Fibroblast of lung (primary cell): ENCODE data around the gene SCAMP5. TPM values are rescaled to one million over a fixed set of nuclear protein-coding genes. Genes with fewer than 3 reads are reported as not detected.

ENCODE experiments used
- DNase-seq, 2 donors: peaks; one replicate each; pipeline versions ENCODE4 v3.0.0 to v3.0.0-alpha.2; 2010; ENCODE audit warnings: low read depth in 2 of 2
- H2AFZ ChIP-seq: 2 replicates; pipeline ENCODE4 v1.5.1; 2012; ENCODE audit warnings: low read length, control low read depth, inconsistent platforms
- H3K27ac ChIP-seq: 2 replicates; pipeline ENCODE4 v1.5.1; 2011; ENCODE audit warnings: low read length, control low read depth; ENCODE audit not compliant: insufficient read depth
- H3K27me3 ChIP-seq: 2 replicates; pipeline ENCODE4 v1.5.1; 2011; ENCODE audit warnings: mild to moderate bottlenecking, low read length; ENCODE audit not compliant: control insufficient read depth, insufficient read depth
- H3K36me3 ChIP-seq: 2 replicates; pipeline ENCODE4 v1.5.1; 2011; ENCODE audit warnings: low read length; ENCODE audit not compliant: control insufficient read depth, insufficient read depth
- H3K4me1 ChIP-seq: 2 replicates; pipeline ENCODE4 v1.5.1; 2011; ENCODE audit warnings: low read length; ENCODE audit not compliant: control insufficient read depth, insufficient read depth; ENCODE audit errors: extremely low read depth
- H3K4me2 ChIP-seq: 2 replicates; pipeline ENCODE4 v1.5.1; 2011; ENCODE audit warnings: low read length, control low read depth; ENCODE audit not compliant: insufficient read depth; ENCODE audit errors: extremely low read depth
- H3K4me3 ChIP-seq, 4 experiments: fragments of 200-600 bp in 1 of 4; sonication (generic) in 1 of 4; replicated peaks in 1 of 4; 2 replicates each; pipeline ENCODE4 v1.5.1; 2011 to 2016; ENCODE audit warnings: low read length in 4 of 4, low read depth in 3 of 4, mild to moderate bottlenecking in 3 of 4, control low read depth in 2 of 4, inconsistent platforms in 1 of 4, mixed read lengths in 1 of 4; ENCODE audit not compliant: insufficient read depth in 1 of 4; ENCODE audit errors: control extremely low read depth in 1 of 4
- H3K79me2 ChIP-seq: 2 replicates; pipeline ENCODE4 v1.5.1; 2012; ENCODE audit warnings: mild to moderate bottlenecking, low read length, inconsistent platforms; ENCODE audit not compliant: control insufficient read depth, insufficient read depth
- H3K9ac ChIP-seq: 2 replicates; pipeline ENCODE4 v1.5.1; 2011; ENCODE audit warnings: mild to moderate bottlenecking, low read length, control low read depth; ENCODE audit not compliant: insufficient read depth
- H3K9me3 ChIP-seq: 2 replicates; pipeline ENCODE4 v1.5.1; 2012; ENCODE audit warnings: low read depth, low read length; ENCODE audit not compliant: control insufficient read depth, insufficient read depth
- H4K20me1 ChIP-seq: 2 replicates; pipeline ENCODE4 v1.5.1; 2011; ENCODE audit warnings: low read length; ENCODE audit not compliant: control insufficient read depth, insufficient read depth; ENCODE audit errors: extremely low read depth
- CTCF ChIP-seq, 2 donors: IDR thresholded peaks in 1 of 2; conservative IDR thresholded peaks in 1 of 2; 1 replicate in 1 of 2; 2 replicates in 1 of 2; pipeline ENCODE4 v1.5.1; 2011 to 2012; ENCODE audit warnings: low read length in 2 of 2, control low read depth in 1 of 2, inconsistent platforms in 1 of 2, low read depth in 1 of 2, mild to moderate bottlenecking in 1 of 2
- EZH2 ChIP-seq: IDR thresholded peaks from 2 replicates; pipeline ENCODE4 v1.5.1; 2012; ENCODE audit warnings: low read length, control low read depth, mild to moderate bottlenecking; ENCODE audit errors: missing control alignments
- polyA plus RNA-seq, 2 donors: library from polyadenylated mRNA; depleted of rRNA in 1 of 2; stranded (reverse) in 1 of 2; unstranded in 1 of 2; fragments of >200 nt; gene quantifications; 2 replicates each; pipeline ENCODE4 v1.2.1, GENCODE V29; 2011 to 2012; ENCODE audit warnings: missing spikeins in 1 of 2
- total RNA-seq: library from RNA; depleted of rRNA; stranded (reverse); fragments of >200 nt; gene quantifications from 2 replicates; pipeline ENCODE4 v1.2.1, GENCODE V29; 2014

The SCAMP5 gene
- total and polyA plus RNA-seq, 2 donors (not counting 1 experiment from before 2014, with no cell fraction given): 0.50 to 0.93 TPM

GRCh38 chr15:75023181-75023871 is 28.0 kb downstream of the SCAMP5 start, which contains the start of gene PPCDC:
TSS of gene PPCDC (plus strand) at chr15:75023590. CDS start at chr15:75028319, 4,729 bp downstream.
- Histone ChIP-seq H3K27ac (peak within 1 kb of the TSS; percentile 89), H2AFZ (peak within 1 kb of the TSS; percentile 96), H3K36me3 (no peaks in the 10 kb centered on the region), H3K4me3 (peak within 1 kb of the TSS; percentile 80 to 94 (median 90)), H4K20me1 (no peaks in the 10 kb centered on the region), H3K9ac (peak within 1 kb of the TSS; percentile 91), H3K9me3 (no peaks in the 10 kb centered on the region), H3K79me2 (peaks cover 8% of the 10 kb centered on the region), H3K4me1 (no peaks in the 10 kb centered on the region), H3K27me3 (no peaks in the 10 kb centered on the region), H3K4me2 (peak within 1 kb of the TSS; percentile 92)
- peak; percentile 87 to 94 for DNase-seq
- TF ChIP-seq CTCF (conservative IDR thresholded peaks at IDR 0.05 in 1 of 2, IDR thresholded peaks at IDR 0.05 in 1 of 2; ENCODE audit: low read depth in 1 of 2, low read length in 2 of 2) (no peak), EZH2 (no peak)

- H3K27ac ChIP-seq: peak overlapping the region; percentile 89
- H2AFZ ChIP-seq: peak overlapping the region; percentile 96
- no peaks in the 10 kb centered on the region for H3K36me3 ChIP-seq
- peaks cover 8% of the 10 kb centered on the region for H3K79me2 ChIP-seq
- H3K27me3 ChIP-seq: no peaks in the 10 kb centered on the region
- DNase-seq: peak; percentile 38 to 40
- no peaks in the 10 kb centered on the region for H3K4me1 ChIP-seq
- peak overlapping the region; percentile 80 to 94 (median 90) for H3K4me3 ChIP-seq
- peak overlapping the region; percentile 92 for H3K4me2 ChIP-seq
- H3K9ac ChIP-seq: peak overlapping the region; percentile 91
- TF ChIP-seq CTCF (conservative IDR thresholded peaks at IDR 0.05 in 1 of 2, IDR thresholded peaks at IDR 0.05 in 1 of 2; ENCODE audit: low read depth in 1 of 2, low read length in 2 of 2) (no peak), EZH2 (no peak)
- H4K20me1 ChIP-seq: no peaks in the 10 kb centered on the region
- H3K9me3 ChIP-seq: no peaks in the 10 kb centered on the region
Observed at GRCh38 chr15:75023872-75024636, 28.7 kb downstream of the SCAMP5 start.

- Histone ChIP-seq H3K9ac (no peak overlapping the region), H2AFZ (no peak overlapping the region), H3K79me2 (peaks cover 8% of the 10 kb centered on the region), H3K4me3 (no peak overlapping the region), H3K9me3 (no peaks in the 10 kb centered on the region), H3K4me2 (no peak overlapping the region), H4K20me1 (no peaks in the 10 kb centered on the region), H3K27ac (no peak overlapping the region), H3K27me3 (no peaks in the 10 kb centered on the region), H3K36me3 (no peaks in the 10 kb centered on the region), H3K4me1 (peaks cover 7% of the 10 kb centered on the region)
- DNase-seq: no peak
- TF ChIP-seq EZH2 (no peak), CTCF (conservative IDR thresholded peaks at IDR 0.05 in 1 of 2, IDR thresholded peaks at IDR 0.05 in 1 of 2; ENCODE audit: low read depth in 1 of 2, low read length in 2 of 2) (no peak)
Observed at GRCh38 chr15:75025107-75025506, 29.7 kb downstream of the SCAMP5 start.
